Fibroblast of villous mesenchyme (primary cell): Measurements from ENCODE around the gene UQCRH. TPM values are rescaled to one million over a fixed set of nuclear protein-coding genes. Genes with fewer than 3 reads are reported as not detected.

Experiments used
- DNase-seq: peaks from one replicate; pipeline ENCODE4 v3.0.0-alpha.2; 2010; ENCODE audit warnings: low read depth
- H3K4me3 ChIP-seq: 2 replicates; pipeline ENCODE4 v1.5.1; 2011; ENCODE audit warnings: low read depth, mild to moderate bottlenecking, low read length
- CTCF ChIP-seq: IDR thresholded peaks from 2 replicates; pipeline ENCODE4 v1.5.1; 2012; ENCODE audit warnings: low read depth, mild to moderate bottlenecking, low read length; ENCODE audit not compliant: insufficient read depth
- total RNA-seq: library from RNA; depleted of rRNA; stranded (reverse); fragments of >200 nt; gene quantifications from 2 replicates; pipeline ENCODE4 v1.2.3, GENCODE V29; 2012

UQCRH gene
- total RNA-seq, 1 donor = 249 TPM

DNA sequence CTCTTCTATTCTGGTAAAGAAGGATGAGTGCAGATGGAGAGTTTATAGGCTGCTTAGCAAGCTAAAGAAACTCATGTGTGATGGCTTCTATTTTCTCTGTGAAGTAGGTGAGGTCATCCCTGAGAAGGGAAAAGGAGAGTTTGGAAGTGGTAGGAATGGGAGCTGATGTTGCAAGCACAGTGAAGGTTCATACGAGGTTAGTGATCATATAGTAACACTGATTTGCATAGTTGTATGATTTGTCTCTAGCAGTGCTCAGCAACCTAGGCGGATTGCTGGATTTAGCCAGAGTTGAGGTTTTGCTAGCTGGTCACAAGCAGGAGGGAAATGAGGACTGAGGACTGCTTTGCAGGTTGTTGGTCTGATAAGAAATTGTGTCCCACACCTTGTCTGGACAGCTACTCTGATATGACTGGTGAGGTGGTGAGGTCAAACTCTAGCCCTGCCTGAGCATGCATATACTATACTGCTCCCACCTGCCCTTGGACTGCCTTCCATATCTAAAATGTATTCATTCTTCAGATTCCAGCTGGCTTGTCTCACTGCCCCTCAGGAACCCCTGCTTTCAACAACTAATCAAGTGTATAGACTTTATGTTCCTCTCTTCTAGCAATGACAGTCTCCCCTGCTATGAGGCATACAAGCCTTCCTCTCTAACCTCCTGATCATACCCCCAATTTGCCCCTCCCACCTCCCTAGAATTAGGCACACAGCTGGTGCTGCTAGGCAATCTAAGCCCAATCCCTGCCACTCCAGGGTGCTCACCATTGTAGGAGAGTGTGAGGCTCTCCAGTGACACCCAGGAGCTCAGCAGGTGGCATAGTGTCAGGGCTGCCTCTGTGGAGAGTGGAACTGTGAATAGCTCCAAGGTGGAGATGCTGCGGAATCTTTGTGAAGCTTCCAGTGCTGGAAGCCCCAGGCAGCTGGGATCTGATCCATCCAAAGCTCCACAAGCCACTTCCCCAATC, 18.6 kb upstream of the UQCRH start:
- no peak overlapping the region for H3K4me3 ChIP-seq
- no peak for TF ChIP-seq CTCF
- peak; percentile 45 for DNase-seq

DNA sequence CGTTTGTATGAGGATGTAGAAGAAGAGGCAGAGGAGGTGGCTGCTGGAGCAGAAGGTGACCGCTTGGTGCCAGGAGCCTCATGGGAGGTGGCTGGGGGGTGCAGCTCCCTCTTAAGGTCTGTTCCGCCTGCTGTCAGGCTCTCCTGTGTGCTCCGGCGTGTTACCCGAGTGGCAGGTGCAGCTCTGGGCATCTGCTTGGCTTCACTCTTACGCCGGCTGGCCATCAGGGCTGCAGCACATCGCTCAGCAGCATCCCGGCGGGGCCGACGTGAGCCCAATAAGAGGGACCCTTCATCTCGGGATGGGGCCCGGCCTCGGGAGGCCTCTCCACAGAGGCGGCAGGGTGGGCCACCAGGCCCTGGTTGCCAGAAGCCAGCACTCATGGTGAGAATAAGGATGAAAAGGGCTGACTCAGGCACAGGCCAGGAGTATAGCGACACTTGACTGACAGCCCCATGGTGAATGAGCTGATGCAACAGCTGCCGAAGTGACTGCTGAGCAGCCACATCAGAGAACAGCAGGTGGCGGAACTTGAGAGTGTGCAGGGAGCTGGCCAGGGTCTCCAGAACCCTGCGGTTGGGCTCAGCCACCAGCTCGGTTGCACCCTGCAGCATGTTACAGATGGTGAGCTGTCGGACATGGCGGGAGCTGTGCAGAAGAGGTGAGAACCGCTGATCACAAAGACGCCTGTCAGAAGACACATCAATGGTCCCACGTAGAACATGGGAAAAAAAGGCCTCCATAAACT, 17.6 kb upstream of the UQCRH start:
- TF ChIP-seq CTCF = no peak
- no peak overlapping the region for H3K4me3 ChIP-seq
- DNase-seq = no peak

DNA sequence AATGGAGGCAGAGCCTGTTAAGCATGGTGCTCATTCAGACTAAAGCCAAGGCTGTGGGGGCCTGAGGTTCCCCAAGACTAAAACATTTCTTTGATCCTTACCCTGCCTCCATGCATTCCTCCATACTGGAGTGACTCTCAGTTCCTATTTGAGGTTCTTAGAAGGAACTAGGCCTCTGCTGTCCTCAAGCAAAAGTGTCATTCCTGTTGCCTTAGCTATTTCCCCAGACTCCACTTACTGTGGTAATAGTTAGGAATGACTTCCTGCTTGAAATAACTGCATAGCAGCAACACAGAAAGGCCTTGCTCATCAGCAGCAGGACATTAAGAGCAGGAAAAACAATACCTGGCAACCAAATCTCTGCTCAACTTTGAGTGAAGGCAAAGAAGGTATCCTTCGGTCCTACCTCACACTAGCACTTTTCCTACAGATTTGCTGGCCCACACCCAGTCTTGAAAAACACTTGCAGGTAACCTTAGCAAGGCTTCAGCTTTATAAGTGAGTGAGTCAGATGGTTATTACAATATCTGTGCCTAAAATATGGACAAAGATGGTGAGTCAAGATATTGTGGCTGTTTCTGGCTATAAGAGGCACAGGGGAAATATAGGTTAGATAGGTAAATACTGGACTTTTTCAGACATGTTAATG, 14.9 kb upstream of the UQCRH start:
- peak; percentile 65 for DNase-seq
- no peak for TF ChIP-seq CTCF
- H3K4me3 ChIP-seq = no peak overlapping the region

DNA sequence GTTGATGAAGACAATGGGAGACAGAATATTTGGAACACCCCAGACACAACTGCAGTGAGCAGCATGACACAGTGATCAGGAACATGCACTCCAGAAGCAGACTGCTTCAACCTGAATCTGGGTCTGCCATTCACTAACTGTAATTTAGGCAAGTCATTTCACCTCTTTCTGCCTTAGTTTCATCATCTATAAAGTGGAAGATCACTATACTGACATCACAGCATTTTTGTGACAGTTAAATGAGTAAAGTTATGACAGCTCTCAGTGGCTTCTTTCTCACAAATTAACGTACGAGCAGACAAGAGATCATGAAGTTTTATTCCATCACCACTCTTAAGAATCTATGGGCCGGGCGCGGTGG, 14.4 kb upstream of the UQCRH start:
- H3K4me3 ChIP-seq = no peak overlapping the region
- TF ChIP-seq CTCF = no peak
- DNase-seq = no peak

DNA sequence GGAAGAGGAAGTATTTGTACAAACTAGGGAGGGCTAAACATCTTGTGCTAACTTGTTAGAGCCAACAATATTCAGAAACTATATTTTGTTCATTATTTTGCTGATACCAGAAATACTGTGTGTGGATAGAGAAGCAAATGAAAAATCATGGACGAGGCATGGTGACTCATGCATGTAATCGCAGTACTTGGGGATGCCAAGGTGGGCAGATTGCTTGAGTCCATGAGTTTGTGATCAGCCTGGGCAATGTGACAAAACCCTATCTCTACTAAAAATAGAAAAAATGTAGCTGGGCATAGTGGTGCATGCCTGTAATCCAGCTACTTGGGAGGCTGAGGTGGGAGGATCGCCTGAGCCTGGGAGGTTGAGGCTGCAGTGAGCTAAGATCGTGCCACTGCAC, 13.5 kb upstream of the UQCRH start:
- DNase-seq = no peak
- TF ChIP-seq CTCF = no peak
- H3K4me3 ChIP-seq = no peak overlapping the region

DNA sequence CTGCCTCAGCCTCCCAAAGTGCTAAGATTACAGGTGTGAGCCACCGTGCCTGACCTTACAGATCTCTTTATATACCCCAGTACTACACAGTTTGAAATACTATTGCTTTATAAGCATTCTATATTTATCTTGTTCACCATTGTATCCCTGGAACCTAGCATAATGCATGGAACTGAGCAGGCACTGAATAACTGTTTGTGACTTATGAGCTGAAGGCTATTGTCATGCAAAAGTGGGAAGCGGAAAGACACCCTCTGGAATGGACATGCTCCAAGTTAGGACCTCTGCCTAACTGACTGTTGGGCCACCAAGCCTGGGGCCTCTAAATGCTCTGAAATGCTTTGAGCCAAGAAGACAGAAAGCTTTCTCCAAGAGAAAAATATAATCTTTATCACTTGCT, 8.2 kb upstream of the UQCRH start:
- H3K4me3 ChIP-seq = no peak overlapping the region
- TF ChIP-seq CTCF = no peak
- no peak for DNase-seq
